HEK293 (cell line): Measurements from ENCODE around the gene MYO9B.

Experiments
- GLI2 ChIP-seq: fragments of 450-650 bp; formaldehyde crosslinking; IDR thresholded peaks from 2 replicates; pipeline ENCODE4; 2017; ENCODE audit warnings: missing biosample characterization, missing genetic modification characterization, low read depth, borderline replicate concordance
- GLI4 ChIP-seq: fragments of 450-650 bp; formaldehyde crosslinking; IDR thresholded peaks from 2 replicates; pipeline ENCODE4 v1.5.1; 2016; ENCODE audit warnings: missing biosample characterization, missing genetic modification characterization
- KLF9 ChIP-seq: fragments of 450-650 bp; formaldehyde crosslinking; IDR thresholded peaks from 2 replicates; pipeline ENCODE4 v1.5.1; 2016; ENCODE audit warnings: missing biosample characterization, missing genetic modification characterization, low read depth
- MZF1 ChIP-seq: fragments of 450-650 bp; formaldehyde crosslinking; IDR thresholded peaks from 2 replicates; pipeline ENCODE4 v1.5.1; 2017; ENCODE audit warnings: missing biosample characterization, missing genetic modification characterization, borderline replicate concordance
- ZNF707 ChIP-seq: fragments of 450-650 bp; formaldehyde crosslinking; IDR thresholded peaks from 2 replicates; pipeline ENCODE4 v1.5.1; 2016; ENCODE audit warnings: missing biosample characterization, missing genetic modification characterization

DNA sequence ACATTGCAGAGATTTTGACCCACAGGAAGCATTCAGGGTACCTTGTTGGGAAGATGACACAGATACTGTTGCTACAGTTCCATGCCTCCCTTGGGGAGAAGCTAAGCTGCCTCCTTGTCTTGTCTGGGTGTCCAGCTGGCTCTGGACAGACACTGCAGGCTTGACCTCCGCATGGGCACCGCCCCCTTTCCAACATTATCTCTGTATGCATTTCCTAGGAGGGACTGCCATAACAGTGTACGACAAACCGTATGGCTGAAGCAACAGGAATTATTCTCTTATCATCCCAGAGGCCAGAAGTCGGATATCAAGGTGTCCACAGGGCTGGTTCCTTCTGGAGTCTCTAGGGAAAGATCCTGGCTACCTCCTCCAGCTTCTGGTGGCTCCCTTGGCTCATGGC lies 72.6 kb downstream of the MYO9B start:
- TF ChIP-seq GLI4 (tag by site-specific recombination) (no peak), GLI2 (tag by site-specific recombination) (no peak), ZNF707 (tag by site-specific recombination) (no peak), MZF1 (tag by site-specific recombination) (no peak), KLF9 (tag by site-specific recombination) (no peak)
